Activated CD4-positive, alpha-beta T cell treated with anti-CD3 and anti-CD28 coated beads, Interleukin-2, Interleukin-4, amounts not matched to agents 100 ng/mL and 50 ng/mL, durations not matched to agents 16 hours and 8 hours (primary cell): Measurements from ENCODE around the gene SLC12A4.
"Not testable (repeated sequence)": the region's sequence is repeated elsewhere in the genome, so short reads cannot be mapped to it uniquely, and the experiment has no call there.

Experiments used
- DNase-seq: peaks from one replicate; pipeline ENCODE4 v3.0.0-alpha.2; 2020; ENCODE audit warnings: low spot score

SLC12A4 gene

DNA sequence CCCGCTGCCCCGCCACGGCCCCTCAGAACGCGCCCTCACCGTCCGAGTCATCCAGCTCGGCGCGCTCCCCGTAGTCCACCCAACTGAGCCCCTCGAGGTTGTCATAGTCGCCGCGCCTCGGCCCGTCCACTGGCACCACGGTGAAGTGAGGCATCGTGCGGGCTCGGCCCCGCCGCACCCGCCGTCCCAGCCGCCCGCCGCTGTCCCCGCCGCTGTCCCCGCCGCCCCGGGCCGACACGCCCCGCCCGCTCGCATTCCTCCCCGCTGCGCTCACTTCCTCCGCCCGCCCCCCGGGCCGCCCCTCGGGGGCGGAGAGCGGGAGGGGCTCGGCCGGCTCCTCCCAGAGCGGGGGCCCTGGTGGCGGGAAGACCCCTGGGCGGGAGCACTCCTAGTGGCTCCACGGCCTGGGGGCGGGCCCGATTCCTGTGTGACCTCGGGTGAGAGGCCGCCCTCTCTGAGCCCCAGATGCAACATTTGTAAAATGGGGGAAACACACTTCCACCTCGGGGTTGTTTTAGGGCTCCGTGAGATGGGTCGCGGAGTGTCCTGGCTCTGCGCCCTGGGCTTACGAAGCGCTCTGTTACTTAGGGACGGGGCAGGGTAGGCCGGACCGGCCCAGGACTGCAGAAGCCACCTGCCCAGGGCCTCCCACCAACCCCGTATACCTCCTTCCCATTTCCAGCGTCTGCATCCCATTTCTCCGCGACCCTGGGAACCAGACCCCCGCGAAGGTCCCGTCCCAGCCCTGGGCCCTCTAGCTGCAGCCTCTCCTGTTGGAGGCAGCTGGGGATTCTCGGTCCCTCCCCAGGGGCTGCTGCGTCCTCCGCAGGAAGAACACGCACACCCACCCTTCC lies at the start of gene SLC12A4:
Gene SLC12A4, minus strand, starts transcription at position 238 of the 854 bp plus-strand sequence. Its CDS starts 84 bp downstream, at position 154.
- DNase-seq = peak; percentile 91

DNA sequence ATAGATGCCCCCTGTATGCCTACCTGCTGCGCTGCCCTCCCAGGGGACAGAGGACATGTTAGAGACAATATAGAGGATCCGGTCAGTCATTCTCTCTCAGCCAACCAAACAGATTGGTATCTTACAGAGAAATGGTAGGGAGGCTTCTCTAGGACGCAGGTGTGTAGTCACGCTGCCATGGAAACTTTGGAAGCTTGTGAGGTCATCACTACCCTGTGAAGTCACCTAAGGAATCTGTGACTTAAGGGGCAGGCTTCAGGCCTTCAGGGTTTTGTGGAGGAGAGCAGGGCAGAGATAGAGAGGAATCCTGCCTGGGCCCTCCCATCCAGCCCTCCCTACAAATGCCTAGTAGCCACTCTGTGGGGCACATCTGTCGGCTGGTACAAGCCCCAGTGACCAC lies 47.2 kb upstream of the SLC12A4 start, which contains the start of gene DPEP2NB:
Gene DPEP2NB, minus strand, starts transcription at position 231 of the 400 bp plus-strand sequence. Its CDS starts 141 bp downstream, at position 90.
- DNase-seq = no peak

DNA sequence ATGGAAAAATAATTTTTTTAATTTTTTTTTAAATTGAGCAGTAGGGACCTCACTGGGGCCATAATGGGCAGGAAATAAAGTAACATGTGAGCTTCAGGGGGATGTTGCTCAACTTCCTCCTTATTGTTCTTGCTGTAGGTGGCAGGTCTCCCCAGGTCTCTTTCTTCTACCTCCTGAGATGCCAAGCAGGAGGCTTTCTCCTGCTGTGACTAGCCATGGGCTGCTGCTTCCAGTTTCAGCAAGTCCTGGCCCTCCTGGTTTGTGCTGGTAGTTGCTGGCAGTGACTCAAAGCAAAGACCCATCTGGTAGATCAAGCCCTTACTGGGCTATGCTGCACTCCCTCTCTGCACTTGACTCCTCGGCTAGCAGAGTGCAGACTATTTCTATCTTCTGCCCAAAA lies 45.0 kb upstream of the SLC12A4 start:
- no peak for DNase-seq

DNA sequence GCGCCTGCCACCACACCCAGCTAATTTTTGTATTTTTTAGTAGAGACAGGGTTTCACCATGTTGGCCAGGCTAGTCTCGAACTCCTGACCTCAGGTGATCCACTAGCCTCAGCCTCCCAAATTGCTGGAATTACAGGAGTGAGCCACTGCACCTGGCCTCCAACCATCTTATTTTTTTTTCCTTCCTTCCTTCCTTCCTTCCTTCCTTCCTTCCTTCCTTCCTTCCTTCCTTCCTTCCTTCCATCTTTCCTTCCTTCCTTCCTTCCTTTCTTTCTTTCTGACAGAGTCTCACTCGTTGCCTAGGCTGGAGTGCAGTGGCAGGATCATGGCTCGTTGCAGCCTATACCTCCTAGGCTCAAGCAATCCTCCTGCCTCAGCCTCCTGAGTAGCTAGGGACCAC lies 41.4 kb upstream of the SLC12A4 start:
- not testable (repeated sequence) for DNase-seq

DNA sequence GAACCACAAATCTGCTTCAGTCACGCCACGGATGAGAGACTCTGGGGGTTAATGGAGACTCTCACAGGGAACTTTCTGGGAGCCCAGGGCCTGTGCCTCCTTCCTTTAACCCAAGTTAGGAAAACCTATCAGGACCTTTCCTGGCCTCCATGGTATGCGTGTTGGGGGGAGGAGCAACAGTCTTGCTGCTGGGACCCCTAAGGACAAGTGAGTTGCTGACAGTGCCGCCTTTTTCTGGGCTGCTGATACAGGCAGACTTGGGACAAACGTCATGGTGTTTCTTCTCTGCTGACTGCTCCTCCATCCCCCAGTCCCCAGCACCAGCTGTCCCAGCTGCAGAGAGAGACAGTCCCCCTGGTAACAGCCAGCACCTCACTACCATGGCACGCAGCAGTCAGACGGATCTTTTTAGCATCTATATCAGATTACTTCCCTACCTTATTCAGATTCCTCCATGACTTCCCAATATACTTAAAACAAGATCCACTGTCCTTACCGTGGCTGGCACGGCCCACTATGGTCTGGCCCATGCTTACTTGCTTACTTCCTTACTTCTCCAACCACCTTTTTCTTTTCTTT lies 40.8 kb upstream of the SLC12A4 start:
- DNase-seq = no peak

DNA sequence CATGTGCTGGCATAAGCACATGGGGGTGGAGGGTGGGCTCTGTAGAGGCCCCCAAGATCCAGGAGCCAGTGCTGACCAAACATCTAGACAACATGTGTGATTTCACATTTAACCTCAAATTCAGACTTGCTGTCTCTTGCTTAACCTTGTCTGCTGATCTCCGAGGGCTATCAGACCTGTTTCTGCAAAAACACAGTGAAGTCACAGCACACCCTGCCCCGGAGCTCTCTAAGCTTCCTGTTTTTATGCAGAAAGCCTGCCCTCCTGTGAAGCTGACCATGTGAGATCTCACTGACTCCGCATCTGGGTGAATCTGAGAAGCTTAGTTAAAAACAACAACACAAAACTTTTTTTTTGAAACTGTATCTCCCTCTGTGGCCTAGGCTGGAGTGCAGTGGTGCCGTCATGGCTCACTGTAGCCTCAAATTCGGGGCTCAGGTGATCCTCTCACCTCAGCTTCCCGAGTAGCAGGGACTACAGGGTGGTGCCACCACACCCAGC lies 37.4 kb upstream of the SLC12A4 start:
- DNase-seq = no peak

DNA sequence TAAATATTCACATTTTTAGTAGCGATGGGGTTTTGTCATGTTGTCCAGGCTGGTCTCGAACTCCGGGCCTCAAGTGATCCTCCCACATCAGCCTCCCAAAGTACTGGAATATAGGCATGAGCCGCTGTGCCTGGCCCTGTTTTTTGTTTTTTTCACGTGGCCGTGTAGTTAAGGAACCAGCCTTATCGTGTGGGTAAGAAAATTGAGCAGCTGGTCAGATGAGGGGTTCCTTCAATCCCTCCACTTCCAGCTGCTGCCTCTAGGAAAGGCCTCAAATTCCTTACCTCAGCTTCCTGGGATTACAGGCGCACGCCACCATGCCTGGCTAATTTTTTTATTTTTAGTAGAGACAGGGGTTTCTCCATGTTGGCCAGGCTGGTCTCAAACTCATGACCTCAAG lies 36.8 kb upstream of the SLC12A4 start:
- no peak for DNase-seq

DNA sequence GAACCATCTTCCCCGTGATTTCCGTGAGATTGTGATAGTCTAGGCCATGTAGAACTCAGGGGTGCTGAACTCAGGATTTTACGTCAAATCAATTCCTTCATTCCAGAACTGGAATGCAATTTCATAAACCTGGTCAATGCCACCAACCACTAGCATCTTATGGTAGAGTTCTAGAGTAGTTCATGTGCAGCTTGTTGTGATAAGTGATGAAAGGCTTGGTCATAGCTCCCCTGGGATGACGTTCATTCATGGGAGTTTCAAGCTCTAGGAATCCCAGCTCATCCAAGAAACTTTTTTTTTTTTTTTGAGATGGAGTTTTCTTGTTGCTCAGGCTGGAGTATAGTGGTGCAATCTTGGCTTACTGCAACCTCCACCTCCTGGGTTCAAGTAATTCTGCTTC lies 34.6 kb upstream of the SLC12A4 start:
- no peak for DNase-seq

DNA sequence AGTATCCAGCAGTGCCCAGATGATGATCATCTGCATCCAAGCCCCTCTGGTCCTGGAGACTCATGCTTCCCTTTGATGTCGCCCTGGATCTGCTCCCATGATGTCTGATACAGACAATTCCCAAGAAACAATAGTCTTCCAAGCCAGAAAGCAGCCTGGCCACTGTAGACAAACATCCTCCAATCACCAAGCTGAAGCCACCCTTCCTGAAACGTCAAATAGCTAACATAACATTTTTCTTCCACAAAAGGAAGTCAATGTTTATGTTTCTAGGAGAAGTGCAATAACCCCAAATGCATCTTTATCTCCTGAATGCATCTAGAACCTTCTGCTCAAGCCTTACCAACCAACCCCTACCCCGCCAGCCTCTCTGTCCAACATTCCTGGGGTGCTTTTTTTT lies 32.0 kb upstream of the SLC12A4 start:
- no peak for DNase-seq

DNA sequence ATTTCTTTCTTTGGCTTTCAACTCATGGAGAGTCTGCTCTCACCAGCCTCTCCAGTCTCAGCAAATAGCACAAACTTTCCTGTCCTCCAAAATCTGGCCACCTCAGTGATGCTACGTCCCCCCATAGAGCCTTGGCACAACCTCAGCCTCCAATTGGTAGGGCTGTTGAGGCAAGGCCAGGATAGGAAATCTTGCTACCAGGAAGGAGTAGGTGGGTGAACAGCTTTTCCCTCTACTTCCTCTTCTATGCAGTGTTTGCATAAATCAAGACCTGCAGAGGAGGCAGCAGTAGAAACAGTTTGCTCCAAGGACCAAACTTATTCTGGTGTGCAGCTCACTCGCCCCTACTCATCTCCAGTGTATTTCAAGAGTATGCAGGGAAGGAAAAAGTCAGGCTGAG lies 31.5 kb upstream of the SLC12A4 start:
- DNase-seq = no peak

DNA sequence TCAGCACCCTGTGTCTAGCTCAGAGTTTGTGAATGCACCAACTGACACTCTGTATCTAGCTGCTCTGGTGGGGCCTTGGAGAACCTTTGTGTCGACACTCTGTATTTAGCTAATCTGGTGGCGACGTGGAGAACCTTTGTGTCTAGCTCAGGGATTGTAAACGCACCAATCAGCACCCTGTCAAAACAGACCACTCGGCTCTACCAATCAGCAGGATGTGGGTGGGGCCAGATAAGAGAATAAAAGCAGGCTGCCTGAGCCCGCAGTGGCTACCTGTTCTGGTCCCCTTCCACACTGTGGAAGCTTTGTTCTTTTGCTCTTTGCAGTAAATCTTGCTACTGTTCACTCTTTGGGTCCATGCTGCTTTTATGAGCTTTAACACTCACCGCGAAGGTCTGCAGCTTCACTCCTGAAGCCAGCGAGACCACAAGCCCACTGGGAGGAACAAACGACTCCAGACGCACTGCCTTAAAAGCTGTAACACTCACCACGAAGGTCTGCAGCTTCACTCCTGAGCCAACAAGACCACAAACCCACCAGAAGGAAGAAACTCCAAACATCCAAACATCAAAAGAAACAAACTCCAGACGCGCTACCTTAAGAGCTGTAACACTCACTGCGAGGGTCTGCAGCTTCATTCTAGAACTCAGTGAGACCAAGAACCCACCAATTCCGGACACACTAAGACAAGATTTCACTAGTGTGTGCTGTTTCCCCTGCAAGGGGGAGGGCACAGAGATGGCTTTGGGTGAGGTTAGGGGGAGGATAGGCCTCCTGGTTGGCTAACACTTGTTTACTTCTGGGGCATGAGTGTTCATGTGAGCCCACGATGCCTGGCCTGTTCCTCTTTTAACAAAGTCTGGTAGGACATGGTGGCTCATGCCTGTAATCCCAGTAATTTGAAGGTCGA lies 30.6 kb upstream of the SLC12A4 start, which contains the start of gene DPEP2:
Gene DPEP2, minus strand, starts transcription at position 706 of the 910 bp plus-strand sequence. CDS start 6,272 bp downstream, outside the sequence.
- DNase-seq = not testable (repeated sequence)

DNA sequence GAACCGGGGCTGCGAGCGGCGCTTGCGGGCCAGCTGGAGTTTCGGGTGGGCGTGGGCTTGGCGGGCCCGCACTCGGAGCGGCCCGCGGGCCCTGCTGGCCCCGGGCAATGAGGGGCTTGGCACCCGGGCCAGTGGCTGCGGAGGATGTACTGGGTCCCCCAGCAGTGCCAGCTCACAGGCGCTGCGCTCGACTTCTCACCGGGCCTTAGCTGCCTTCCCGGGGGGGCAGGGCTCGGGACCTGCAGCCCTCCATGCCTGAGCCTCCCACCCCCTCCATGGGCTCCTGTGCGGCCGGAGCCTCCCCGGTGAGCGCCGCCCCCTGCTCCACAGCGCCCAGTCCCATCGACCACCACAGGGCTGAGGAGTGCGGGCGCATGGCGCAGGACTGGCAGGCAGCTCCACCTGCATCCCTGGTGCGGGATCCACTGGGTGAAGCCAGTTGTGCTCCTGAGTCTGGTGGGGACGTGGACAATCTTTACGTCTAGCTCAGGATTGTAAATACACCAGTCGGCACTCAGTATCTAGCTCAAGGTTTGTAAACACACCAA lies 29.9 kb upstream of the SLC12A4 start:
- DNase-seq = not testable (repeated sequence)

DNA sequence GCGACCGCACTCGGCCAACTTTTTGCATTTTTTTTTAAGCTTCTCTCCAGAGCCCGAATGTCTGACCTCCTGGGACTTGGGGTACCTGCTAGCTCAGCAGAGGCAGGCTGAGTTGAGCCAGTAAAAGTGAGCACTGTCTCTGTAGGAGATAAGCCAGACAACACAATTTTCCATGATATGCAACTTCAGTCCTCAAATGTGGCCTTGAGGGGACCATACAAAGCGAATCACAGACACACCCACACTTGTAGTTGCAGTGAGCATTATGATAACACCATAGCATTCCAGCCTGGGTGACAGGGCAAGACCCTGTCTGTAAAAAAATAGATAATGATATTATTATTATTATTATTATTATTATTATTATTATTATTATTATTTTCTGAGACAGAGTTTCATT lies 28.2 kb upstream of the SLC12A4 start:
- no peak for DNase-seq

DNA sequence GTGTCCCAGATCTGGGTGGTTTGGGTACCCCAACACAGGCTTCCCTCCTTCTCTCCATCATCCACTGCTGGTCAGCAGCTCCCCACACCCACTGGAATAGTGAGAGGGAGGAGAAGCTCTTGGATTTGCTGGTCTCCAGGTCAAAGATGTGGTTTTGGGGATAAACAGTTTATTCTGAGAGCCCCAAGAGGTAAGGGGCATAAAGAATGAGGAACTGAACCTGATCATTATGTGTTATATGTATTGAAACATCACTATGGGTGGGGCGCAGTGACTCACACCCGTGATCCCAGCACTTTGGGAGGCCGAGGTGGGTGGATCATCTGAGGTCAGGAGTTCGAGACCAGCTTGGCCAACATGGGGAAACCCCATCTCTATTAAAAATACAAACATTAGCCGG lies 27.0 kb upstream of the SLC12A4 start:
- no peak for DNase-seq

DNA sequence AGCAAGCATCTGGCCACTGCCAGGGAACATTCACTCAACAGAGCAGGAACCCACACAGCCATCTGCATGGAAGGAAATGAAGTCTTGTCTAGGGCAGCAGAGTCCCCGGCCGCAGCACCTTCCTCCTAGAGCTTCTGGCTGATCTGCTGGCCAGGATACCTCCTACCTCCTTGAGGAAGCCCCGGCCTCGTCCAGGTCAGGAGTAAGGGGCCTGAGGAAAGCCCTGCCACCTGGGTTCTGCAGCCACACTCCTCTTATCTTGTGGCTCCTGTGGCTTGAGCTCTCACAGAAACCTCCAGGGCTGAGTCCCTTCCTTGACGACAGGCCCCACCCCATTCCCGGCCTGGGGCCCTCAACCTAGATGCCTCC lies 25.6 kb upstream of the SLC12A4 start:
- not testable (repeated sequence) for DNase-seq

DNA sequence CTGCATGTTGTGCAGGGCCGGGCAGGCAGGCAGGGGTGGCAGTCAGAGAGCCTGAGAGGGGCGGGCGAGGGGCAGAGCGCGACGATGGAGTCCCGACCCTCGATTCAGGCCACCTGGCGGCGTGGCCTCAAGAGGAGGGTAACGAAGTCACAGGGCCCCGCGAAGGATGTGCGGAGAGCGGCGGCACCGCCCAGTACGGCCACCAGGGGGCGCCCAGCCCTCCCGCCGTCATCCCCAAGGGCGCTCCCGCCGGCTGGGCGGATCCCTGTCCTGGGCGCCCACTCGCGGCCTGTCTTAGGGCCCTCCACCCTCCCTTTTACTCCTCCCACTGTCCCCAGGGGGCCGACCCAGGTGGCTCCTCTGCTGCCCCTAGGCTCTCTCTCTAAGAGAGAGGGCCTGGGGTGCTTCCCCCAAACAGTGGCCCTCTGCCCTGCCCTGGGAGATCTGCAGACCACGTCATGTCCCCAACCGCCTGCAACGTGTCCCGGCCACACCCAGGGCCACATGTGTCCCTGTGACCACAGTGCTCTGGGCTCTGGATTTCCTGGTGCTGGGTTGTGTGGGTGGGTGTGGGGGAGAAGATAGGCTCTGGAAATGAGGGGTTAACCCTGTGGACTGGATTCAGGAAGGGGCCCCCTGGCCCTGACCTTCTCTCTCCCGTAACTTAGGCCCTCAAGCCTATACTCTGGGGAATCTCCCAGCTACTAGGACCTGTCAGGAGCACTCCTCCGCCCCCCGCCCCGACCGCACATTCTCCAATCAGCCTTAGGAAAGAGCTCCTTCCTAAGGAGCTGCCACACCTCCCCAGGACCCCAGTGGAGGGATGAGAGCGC lies 25.0 kb upstream of the SLC12A4 start:
- peak; percentile 85 for DNase-seq

DNA sequence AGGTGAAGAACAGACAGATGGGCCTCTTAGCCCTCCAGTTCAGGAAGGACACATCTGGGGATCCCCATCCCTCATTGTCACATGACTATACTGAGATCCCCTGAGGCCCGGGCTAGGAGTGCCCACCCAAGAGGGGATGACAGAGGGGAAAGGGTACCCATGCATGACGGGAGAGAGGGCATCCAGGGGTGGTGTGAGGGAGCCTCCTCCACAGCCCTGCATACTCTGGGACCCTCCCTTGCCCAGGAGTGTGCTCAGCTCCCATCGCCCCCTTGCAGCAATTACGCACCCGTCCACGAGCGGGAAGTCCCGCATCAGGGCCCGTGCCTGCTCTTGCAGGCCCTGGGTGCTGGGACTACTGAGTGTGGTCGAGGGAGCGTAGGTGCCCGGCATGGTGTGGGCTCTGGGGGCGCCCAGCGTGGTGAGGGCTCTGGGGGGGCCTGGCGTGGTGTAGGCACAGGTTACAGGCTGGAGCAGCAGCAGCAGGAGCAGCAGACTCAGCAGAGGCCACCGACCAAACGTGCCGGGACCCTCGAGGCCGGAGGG lies 24.3 kb upstream of the SLC12A4 start:
- DNase-seq = no peak

DNA sequence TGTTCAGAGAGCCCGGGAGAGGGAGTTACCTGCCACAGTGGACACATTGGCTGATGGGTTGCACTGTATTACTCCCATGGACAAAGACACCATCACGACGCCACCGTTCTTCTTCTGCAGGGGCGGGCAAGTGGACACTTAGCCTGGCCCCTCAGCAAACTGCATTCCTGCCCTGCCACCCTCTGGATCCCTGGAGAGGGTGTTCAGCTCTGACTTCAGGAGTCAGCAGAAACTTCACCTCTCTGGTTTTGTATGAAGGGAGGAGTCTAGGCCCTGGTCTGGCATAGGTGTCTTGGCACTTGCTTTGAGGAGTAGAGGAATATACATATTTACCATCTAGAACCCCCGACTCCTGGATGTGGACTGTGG lies 21.6 kb upstream of the SLC12A4 start:
- DNase-seq = no peak

DNA sequence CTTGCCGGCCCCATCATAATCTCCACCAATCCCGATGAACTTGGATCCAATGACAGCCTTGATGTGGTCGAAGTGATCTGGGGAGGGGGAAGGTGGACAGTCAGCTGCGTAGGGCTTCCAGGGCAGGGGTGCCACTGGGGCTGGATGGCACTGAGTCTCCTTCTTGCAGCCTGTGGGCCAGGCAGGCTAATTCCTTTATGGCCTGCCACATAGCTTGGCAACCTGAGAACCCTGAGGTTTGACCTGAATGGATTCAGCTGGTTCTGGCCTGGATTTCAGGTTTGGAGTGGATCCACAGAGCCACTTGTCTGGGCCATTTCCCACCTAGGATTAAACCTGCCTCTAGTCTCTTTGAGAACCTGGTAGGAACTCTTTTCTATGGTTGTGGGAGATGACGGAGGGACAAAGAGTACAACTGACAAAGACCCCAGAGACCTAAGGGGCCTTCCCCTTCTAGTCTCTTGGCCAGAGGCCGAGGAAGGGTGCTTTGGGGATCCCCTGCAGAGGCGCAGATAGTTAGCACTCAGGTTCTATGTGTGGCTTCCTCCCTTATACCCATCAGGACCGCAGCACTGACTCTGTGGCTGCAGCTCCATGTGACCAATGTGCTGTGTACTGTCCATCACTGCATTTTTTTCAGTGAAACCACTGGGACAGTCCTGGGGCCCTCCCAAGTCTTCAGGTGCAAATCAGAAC lies 21.0 kb upstream of the SLC12A4 start:
- no peak for DNase-seq

DNA sequence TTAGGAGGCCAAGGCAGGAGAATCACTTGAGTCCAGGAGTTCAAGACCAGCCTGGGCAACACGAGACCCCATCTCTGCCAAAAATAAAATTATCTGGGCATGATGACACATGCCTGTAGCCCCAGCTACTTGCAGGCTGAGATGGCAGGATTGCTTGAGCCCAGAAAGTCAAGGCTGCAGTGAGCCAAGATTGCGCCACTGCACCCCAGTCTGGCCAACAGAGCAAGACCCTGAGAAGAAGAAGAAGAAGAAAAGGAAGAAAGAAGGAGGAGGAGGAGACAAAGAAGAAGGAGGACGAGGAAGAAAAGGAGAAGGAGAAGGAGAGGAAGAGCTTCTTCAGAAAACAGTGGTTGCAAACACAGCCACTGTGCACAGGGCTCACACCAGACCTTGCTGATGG lies 20.2 kb upstream of the SLC12A4 start:
- no peak for DNase-seq
